HG02885 (cell line): ENCODE data around the gene PPP1R3E.
"Not testable (repeated sequence)": the region's sequence is repeated elsewhere in the genome, so short reads cannot be mapped to it uniquely, and the experiment has no call there.

ENCODE experiments used
- ATAC-seq: cut with Tn5 transposase; IDR thresholded peaks from one replicate; pipeline ENCODE4 v1.9.1; 2021; ENCODE audit warnings: mild to moderate bottlenecking; ENCODE audit not compliant: unreplicated experiment, poor library complexity

The PPP1R3E gene

DNA sequence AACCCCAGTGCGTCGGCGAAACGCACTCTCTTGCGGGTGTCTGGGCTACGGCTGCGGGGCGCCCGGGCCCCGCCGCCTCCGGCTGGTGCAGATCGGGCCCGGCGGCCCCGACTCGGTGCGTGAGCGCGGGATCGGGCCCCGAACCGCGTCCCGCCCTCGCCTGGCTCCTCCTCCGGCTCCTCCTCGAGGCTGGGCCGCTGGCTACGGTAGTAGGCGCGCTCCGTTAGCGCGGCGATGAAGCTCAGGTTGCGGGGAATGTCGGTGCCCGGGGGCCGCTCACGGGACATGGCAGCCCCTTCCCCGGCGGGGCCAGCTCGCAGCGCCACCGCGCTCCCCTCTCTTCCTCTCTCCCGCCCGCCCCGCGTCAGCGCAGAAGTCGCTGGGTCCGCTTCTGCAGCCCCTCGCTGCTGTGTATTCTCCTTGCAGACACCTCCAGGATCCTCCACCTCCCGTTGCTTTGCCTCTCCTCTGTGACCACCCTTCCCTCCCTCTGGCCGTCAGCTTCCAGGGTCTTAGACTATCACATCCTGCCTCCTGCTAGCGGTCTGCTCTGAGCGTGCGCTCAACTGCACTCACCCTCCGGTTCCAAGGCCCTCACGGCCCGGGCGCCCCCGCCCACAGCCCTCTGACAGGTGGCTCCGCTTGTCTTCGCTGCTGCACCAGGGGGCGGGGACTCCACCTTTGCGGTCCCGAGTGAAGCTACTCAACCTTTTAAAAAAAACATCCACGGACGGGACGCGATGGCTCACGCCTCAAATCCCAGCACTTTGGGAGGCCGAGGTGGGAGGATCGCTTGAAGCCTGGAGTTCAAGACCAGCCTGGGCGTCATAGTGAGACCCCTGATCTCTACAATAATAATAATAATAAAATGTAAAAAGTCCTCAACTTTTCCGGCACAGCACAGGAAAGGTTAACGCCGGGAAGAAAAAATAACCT is at the start of gene PPP1R3E:
PPP1R3E (minus strand) TSS at position 570 of the 936 bp plus-strand sequence; CDS start at position 287, 283 bp downstream.
- peak; percentile 39 for ATAC-seq

- no peak for ATAC-seq
Observed at GRCh38 chr14:23351681-23352505, 49.2 kb upstream of the PPP1R3E start.

- no peak for ATAC-seq
Observed at GRCh38 chr14:23349156-23349845, 46.6 kb upstream of the PPP1R3E start.

GRCh38 chr14:23348297-23348655 is 45.6 kb upstream of the PPP1R3E start:
- no peak for ATAC-seq

DNA sequence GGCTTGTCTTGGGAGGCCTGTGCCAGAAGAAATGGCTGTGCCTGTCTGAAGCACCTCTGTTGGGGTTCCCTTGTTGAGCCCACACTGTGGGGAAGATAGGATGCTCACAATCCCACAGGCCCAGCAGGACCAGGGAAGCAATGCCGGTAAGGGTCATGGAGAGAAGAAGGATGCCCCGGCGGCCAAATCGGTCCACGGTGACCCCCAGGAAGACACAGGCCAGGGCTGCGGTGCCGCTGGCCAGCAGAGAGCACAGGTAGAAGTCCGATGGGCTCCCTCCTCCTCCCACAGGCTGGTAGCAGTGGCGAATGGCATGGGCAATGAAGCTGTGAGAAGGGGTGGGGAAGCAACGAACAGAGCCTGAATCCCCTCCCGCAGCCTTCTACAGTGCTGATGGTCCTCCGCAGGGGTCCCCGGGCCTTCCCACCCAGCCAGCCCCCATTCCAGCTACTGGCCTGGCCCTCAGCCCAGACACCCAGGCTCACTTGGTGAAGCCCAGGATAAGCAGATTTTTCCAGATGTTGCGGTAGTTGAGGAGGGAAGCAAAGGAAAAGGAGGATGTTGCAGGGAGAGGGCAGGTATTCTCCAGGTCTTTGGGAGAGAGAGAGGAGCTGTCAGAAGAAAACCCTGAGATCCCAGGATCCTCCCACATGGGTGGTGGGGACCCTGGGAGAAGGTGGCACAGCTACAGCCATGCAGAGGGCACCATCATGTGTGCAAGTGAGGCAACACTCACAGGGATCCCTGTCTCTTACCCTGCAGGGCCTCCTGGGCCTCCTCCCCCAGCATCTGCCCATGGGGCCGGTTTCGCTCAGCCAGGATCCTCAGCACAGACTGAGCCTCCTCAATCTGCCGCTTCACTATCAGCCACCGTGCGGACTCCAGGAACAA is 45.0 kb upstream of the PPP1R3E start:
- ATAC-seq: no peak

GRCh38 chr14:23346693-23347405 is 44.2 kb upstream of the PPP1R3E start:
- no peak for ATAC-seq

- no peak for ATAC-seq
Observed at GRCh38 chr14:23345987-23346692, 43.5 kb upstream of the PPP1R3E start.

DNA sequence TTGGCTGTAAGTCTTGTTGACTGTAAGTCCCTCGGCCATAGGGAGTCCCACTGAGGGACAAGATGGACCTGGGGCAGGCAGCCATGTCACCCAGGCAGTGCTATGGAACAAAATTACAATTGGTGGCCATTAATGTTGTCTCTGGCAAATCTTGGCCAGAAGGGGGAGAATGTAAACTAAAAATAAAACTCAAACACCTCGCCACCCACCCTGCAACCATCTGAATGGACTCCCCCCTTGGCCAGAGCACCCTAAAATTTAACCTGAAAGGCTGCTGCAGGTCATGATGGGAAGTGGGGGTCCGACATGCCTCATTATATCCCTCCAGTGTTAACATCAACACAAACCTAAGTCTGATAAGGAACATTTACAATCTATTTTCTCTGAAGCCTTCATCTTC is 41.8 kb upstream of the PPP1R3E start:
- ATAC-seq: no peak

- no peak for ATAC-seq
Observed at GRCh38 chr14:23339506-23340268, 37.0 kb upstream of the PPP1R3E start.

- ATAC-seq: no peak
Observed at GRCh38 chr14:23335623-23336022, 33.0 kb upstream of the PPP1R3E start.

GRCh38 chr14:23327947-23328744 is 25.5 kb upstream of the PPP1R3E start:
- ATAC-seq: peak; percentile 50

DNA sequence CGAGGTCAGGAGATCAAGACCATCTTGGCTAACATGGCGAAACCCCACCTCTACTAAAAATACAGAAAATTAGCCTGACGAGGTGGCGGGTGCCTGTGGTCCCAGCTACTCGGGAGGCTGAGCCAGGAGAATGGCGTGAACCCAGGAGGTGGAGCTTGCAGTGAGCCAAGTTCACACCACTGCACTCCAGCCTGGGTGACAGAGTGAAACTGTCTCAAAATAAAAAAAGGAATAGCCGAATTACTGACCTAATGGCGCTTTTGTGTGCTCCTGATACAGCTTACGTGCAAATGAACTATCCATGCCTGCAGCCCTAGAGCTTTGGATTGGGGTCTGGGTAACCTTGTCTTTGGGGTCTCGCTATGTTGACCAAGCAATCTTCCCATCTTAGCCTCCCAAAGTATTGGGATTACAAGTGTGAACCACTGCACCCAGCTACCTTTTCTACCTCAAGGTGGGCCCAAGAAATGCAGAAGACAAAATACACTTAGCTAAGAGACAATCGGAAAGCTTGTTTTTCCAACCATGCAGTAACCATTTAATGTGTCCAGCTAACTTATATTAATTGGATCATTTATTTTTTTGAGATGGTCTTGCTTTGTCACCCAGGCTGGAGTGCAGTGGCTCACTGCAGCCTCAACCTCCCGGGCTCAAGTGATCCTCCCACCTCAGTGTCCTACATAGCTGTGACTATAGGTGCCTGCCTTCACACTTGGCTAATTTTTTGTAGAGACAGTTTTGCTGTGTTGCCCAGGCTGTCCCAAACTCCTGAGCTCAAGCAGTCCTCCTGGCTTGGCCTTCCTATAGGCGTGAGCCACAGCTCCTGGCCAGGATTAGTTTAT is 24.1 kb upstream of the PPP1R3E start:
- no peak for ATAC-seq

DNA sequence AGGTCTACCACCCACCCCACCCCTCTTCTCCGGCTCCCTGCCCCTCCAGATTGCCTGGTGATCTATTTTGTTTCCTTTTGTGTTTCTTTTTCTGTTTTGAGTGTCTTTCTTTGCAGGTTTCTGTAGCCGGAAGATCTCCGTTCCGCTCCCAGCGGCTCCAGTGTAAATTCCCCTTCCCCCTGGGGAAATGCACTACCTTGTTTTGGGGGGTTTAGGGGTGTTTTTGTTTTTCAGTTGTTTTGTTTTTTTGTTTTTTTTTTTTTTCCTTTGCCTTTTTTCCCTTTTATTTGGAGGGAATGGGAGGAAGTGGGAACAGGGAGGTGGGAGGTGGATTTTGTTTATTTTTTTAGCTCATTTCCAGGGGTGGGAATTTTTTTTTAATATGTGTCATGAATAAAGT is 23.1 kb upstream of the PPP1R3E start:
- ATAC-seq: not testable (repeated sequence)

- no peak for ATAC-seq
Observed at GRCh38 chr14:23324993-23325392, 22.3 kb upstream of the PPP1R3E start.

- ATAC-seq: no peak
Observed at GRCh38 chr14:23324455-23324846, 21.8 kb upstream of the PPP1R3E start.

DNA sequence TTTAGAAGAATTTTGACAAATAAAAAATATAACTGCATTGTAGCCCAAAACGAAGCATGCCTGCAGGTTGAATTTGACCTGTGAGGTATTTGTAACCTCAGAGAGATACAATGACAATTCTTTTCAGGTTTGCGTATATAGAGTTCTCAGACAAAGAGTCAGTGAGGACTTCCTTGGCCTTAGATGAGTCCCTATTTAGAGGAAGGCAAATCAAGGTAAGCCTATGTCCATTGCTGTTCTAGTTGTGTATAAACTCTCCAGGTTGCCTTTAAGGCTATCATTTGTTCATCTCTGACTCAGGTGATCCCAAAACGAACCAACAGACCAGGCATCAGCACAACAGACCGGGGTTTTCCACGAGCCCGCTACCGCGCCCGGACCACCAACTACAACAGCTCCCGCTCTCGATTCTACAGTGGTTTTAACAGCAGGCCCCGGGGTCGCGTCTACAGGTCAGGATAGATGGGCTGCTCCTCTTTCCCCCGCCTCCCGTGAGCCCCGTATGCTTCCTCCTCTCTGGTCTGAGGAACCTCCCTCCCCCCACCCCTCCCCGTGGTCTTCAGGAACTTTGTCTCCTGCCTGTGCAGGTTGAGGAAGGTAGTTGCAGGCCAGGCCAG is 21.3 kb upstream of the PPP1R3E start:
- no peak for ATAC-seq
